GM12878 (cell line): Measurements from ENCODE around the gene DGCR8. TPM values are rescaled to one million over a fixed set of nuclear protein-coding genes. Genes with fewer than 3 reads are reported as not detected.

ENCODE experiments used
- ATAC-seq: fragments of 200-7000 bp; cut with Tn5 transposase; 3 replicates; pipeline ENCODE4 v1.9.1; 2020; ENCODE audit warnings: mild to moderate bottlenecking, moderate library complexity
- BruUV-seq: library from RNA; stranded (reverse); fragments of 400-500 nt; replicated peaks from 2 replicates; lab custom pipeline; 2021; lab: Mats Ljungman, UMichigan
- CTCF ChIA-PET: fragments of 300-600 bp; sonication (Branson Sonifier 250); formaldehyde crosslinking; extraction: SDS; loops from one replicate; lab custom pipeline; 2021; ENCODE audit warnings: inconsistent platforms; lab: Yijun Ruan, JAX
- POLR2A ChIA-PET: fragments of 350-600 bp; formaldehyde crosslinking; extraction: SDS; loops from one replicate; lab custom pipeline; 2021; ENCODE audit warnings: inconsistent platforms; lab: Charles Lee
- RAD21 ChIA-PET: fragments of 300-600 bp; sonication (Branson Sonifier 250); formaldehyde crosslinking; loops from one replicate; lab custom pipeline; 2023; ENCODE audit warnings: antibody characterized with exemption; ENCODE audit not compliant: unreplicated experiment; lab: Charles Lee
- SMC1A ChIA-PET: fragments of 300-600 bp; sonication (Branson Sonifier 250); formaldehyde crosslinking; loops from one replicate; lab custom pipeline; 2023; ENCODE audit not compliant: unreplicated experiment, uncharacterized antibody; lab: Charles Lee
- DNase-seq: peaks from one replicate; pipeline ENCODE4 v3.0.0-alpha.2; 2011; ENCODE audit warnings: low read depth, low spot score
- FAIRE-seq: peaks from 3 replicates; lab custom pipeline; 2011; peaks lifted over from hg19 to GRCh38; lab: Jason Lieb, UNC
- H2AFZ ChIP-seq: 2 replicates; pipeline ENCODE4 v1.6.0; 2011; ENCODE audit warnings: low read depth, low read length, control low read depth; ENCODE audit not compliant: control insufficient read depth
- H3K27ac ChIP-seq: 2 replicates; pipeline ENCODE4 v1.5.1; 2011; ENCODE audit warnings: control low read depth; ENCODE audit not compliant: control insufficient read depth, insufficient read depth
- H3K27me3 ChIP-seq, 2 experiments: replicated peaks in 1 of 2; 2 replicates each; pipeline versions ENCODE4 v1.6.0 to v1.6.1; 2011; ENCODE audit warnings: low read length in 1 of 2; ENCODE audit not compliant: control insufficient read depth in 2 of 2, insufficient read depth in 2 of 2
- H3K36me3 ChIP-seq, 2 experiments: 2 replicates each; pipeline ENCODE4 v1.5.1; 2011; ENCODE audit warnings: low read length in 1 of 2; ENCODE audit not compliant: control insufficient read depth in 2 of 2, insufficient read depth in 2 of 2
- H3K4me1 ChIP-seq: 2 replicates; pipeline ENCODE4 v1.6.1; 2011; ENCODE audit warnings: mild to moderate bottlenecking, low read length, moderate library complexity, mixed read lengths; ENCODE audit not compliant: control insufficient read depth, insufficient read depth
- H3K4me2 ChIP-seq: 2 replicates; pipeline ENCODE4 v1.6.0; 2011; ENCODE audit warnings: control low read depth; ENCODE audit not compliant: control insufficient read depth, insufficient read depth
- H3K4me3 ChIP-seq: fragments of 200-600 bp; sonication (generic); 2 replicates; pipeline ENCODE4 v1.5.1; 2016
- H3K79me2 ChIP-seq: 2 replicates; pipeline ENCODE4 v1.6.0; 2011; ENCODE audit warnings: low read length; ENCODE audit not compliant: control insufficient read depth, insufficient read depth
- H3K9ac ChIP-seq: 2 replicates; pipeline ENCODE4 v1.8.0; 2011; ENCODE audit warnings: low read length, control low read depth, mixed read lengths; ENCODE audit not compliant: control insufficient read depth, insufficient read depth
- H3K9me3 ChIP-seq: replicated peaks from 3 replicates; pipeline ENCODE4 v1.5.1; 2011; ENCODE audit warnings: mild to moderate bottlenecking, low read length; ENCODE audit not compliant: control insufficient read depth, insufficient read depth
- H4K20me1 ChIP-seq: 2 replicates; pipeline ENCODE4 v1.6.0; 2011; ENCODE audit not compliant: control insufficient read depth, insufficient read depth
- FOS ChIP-seq: IDR thresholded peaks from 3 replicates; pipeline ENCODE4 v1.6.1; 2011; ENCODE audit warnings: borderline replicate concordance; ENCODE audit not compliant: insufficient read length; ENCODE audit errors: extremely low read depth
- PAX8 ChIP-seq: fragments of 450-650 bp; IDR thresholded peaks from 2 replicates; pipeline ENCODE4 v1.6.1; 2017; ENCODE audit warnings: mild to moderate bottlenecking, moderate library complexity
- RCOR1 ChIP-seq: conservative IDR thresholded peaks from 2 replicates; pipeline ENCODE4 v1.6.1; 2012; ENCODE audit warnings: low read depth, low read length, improper control_type of control experiment
- SREBF2 ChIP-seq: IDR thresholded peaks from 2 replicates; pipeline ENCODE4 v1.6.1; 2012; ENCODE audit warnings: mild to moderate bottlenecking, low read length
- TBL1XR1 ChIP-seq: IDR thresholded peaks from 2 replicates; pipeline ENCODE4 v1.6.1; 2012; ENCODE audit warnings: low read depth, low read length, improper control_type of control experiment
- WGBS: methylation state at CpG from one replicate; pipeline ENCODE4 v1.1.6; 2016; ENCODE audit warnings: low lambda C conversion rate; ENCODE audit not compliant: insufficient replicate concordance, insufficient coverage; ENCODE audit errors: missing lambda C conversion rate; 5-methylcytosine and 5-hydroxymethylcytosine counted together
- in situ Hi-C: fragments of 300-500 bp; cut with MboI; formaldehyde crosslinking; loops from 9 replicates; pipeline ENCODE4 v1.14.3; 2018; ENCODE audit warnings: mixed read lengths
- intact Hi-C: fragments of 100-400 bp; cut with micrococcal nuclease; formaldehyde crosslinking; loops from one replicate; pipeline ENCODE4 v1.14.2; 2022; ENCODE audit not compliant: unreplicated experiment
- polyA plus RNA-seq, 11 experiments: library from polyadenylated mRNA; depleted of rRNA in 4 of 11; unstranded in 6 of 11; stranded (reverse) in 5 of 11; fragments of >200 nt; fragmentation: Nextera tagmentation in 4 of 11; fragmentation: Illumina TruSeq in 1 of 11; extraction: Ambion mirVana in 4 of 11; extraction: Trizol in 1 of 11; gene quantifications; 1 replicate in 1 of 11; 2 replicates in 10 of 11; pipeline versions ENCODE4 v1.2.1 to v1.2.3, GENCODE V29; 2011 to 2016; ENCODE audit warnings: inconsistent platforms in 2 of 11, missing spikeins in 2 of 11, low read depth in 1 of 11
- total RNA-seq, 4 experiments: library from RNA; depleted of rRNA in 3 of 4; stranded (reverse); fragments of >200 nt in 3 of 4; fragmentation: Illumina TruSeq in 1 of 4; extraction: Trizol in 1 of 4; gene quantifications; 2 replicates each; pipeline versions ENCODE4 v1.2.1 to v1.2.3, GENCODE V29; 2013 to 2021
- TF ChIP-seq, protein P1 (sequence below): IDR thresholded peaks from 2 replicates; pipeline ENCODE4 v1.6.1; 2011; ENCODE audit warnings: borderline replicate concordance, low read depth, mild to moderate bottlenecking, moderate library complexity, mixed read lengths, low read length; ENCODE audit not compliant: insufficient read depth; ENCODE audit errors: extremely low read length

DGCR8 gene
- total and polyA plus RNA-seq, 10 of the 15 experiments (the other 5 are each of a cell fraction or from before 2014, with no cell fraction given): 1.2 to 35.1 (median 17.2) TPM

DNA sequence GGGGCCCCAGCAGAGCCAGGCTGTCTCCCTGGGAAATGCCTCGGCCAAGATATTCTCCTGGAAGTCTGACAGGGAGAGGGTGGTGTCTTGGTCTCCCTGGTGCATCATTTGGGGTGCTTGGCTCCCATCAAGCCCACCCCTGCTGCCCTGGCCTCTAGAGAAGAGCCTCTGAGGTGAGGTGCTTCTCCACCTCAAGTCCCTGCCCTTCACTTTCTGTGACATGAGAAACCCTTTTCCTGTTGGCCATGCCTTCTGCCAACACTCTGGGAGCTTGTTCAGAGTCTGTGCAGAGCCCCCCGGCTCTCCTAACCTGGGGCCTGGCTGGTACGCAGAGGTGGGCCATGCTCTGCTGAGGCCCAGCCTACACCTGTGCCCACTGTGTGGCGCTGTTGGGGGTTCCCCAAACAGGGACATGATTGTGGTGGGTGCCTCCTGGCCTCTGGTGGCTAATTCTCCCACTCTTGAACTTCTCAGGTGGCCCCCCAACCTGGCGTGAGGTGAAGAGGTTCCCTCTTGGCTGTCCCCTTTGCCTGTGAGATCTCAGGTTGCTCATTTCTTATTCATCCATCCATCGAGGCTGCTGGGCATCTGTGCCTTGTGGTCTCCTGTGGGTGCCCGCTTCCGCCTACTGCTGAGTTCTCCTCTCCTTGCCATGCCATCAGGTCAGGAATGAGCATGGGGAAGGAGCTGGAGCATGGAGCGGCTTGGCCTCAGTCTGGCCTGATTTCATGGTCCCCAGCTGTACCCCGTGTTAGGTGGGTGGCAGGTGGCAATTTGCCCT lies 19.2 kb upstream of the DGCR8 start (continued):
- no peak for TF ChIP-seq RCOR1

DNA sequence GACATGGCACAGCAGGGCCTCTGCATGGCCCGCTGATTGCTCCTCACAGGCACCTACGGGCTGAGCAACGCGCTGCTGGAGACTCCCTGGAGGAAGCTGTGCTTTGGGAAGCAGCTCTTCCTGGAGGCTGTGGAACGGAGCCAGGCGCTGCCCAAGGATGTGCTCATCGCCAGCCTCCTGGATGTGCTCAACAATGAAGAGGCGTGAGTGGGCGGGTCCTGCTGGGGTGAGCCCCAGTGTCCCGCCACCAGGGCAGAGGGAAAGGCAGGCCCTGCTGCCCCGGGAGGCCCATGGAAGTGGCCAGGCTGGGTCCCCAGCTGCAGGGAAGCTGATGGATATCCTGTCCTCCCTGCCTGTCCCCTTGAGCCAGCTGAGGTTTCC lies 18.6 kb upstream of the DGCR8 start:
- DNase-seq: no peak
- H3K27ac ChIP-seq: no peak overlapping the region
- TF ChIP-seq PAX8: no peak
- no peak for TF ChIP-seq SREBF2
- TF ChIP-seq, protein P1, sequence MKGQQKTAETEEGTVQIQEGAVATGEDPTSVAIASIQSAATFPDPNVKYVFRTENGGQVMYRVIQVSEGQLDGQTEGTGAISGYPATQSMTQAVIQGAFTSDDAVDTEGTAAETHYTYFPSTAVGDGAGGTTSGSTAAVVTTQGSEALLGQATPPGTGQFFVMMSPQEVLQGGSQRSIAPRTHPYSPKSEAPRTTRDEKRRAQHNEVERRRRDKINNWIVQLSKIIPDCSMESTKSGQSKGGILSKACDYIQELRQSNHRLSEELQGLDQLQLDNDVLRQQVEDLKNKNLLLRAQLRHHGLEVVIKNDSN: no peak
- no peak for TF ChIP-seq FOS
- TF ChIP-seq TBL1XR1: no peak
- H3K4me2 ChIP-seq: no peak overlapping the region
- no peaks in the 10 kb centered on the region for H3K79me2 ChIP-seq
- 94% methylated on average over 11 of the region's 11 CpGs for WGBS
- H2AFZ ChIP-seq: no peak overlapping the region
- H3K9ac ChIP-seq: no peak overlapping the region
- H3K27me3 ChIP-seq: no peaks in the 10 kb centered on the region
- no peak for ATAC-seq
- ChIA-PET CTCF (no interaction called here), POLR2A (no interaction called here), SMC1A (no interaction called here), RAD21 (no interaction called here)
- H3K9me3 ChIP-seq: no peaks in the 10 kb centered on the region
- intact Hi-C loops: no loop called here
- in situ Hi-C loops: no loop called here
- FAIRE-seq: no peak
- no TSS peak for BruUV-seq
- peaks cover 0 to 9% of the 10 kb centered on the region in 2 experiments; a peak in 3 of 4 replicates for H3K36me3 ChIP-seq
- no peak overlapping the region for H3K4me3 ChIP-seq
- no peaks in the 10 kb centered on the region for H3K4me1 ChIP-seq
- H4K20me1 ChIP-seq: no peaks in the 10 kb centered on the region
